Tibial nerve (tissue), 4 donors: ENCODE data around the gene IFI44.

ENCODE experiments used
- CTCF ChIP-seq, 5 experiments: fragments of 200-600 bp in 3 of 5; fragments of 450-650 bp in 2 of 5; sonication (generic) in 3 of 5; IDR thresholded peaks; one replicate each; pipeline ENCODE4 v1.5.1; 2016 to 2019; ENCODE audit warnings: antibody characterized with exemption in 5 of 5, mild to moderate bottlenecking in 3 of 5, moderate library complexity in 2 of 5
- EP300 ChIP-seq, 2 donors: sonication (generic); formaldehyde crosslinking; IDR thresholded peaks; one replicate each; pipeline ENCODE4 v1.6.1; 2017; ENCODE audit warnings: antibody characterized with exemption in 2 of 2, mild to moderate bottlenecking in 1 of 2
- POLR2A ChIP-seq, 2 donors: fragments of 450-650 bp; IDR thresholded peaks; one replicate each; pipeline ENCODE4 v1.6.1; 2017; ENCODE audit warnings: antibody characterized with exemption in 2 of 2, mild to moderate bottlenecking in 2 of 2, moderate library complexity in 2 of 2

GRCh38 chr1:78619032-78619431 lies 30.6 kb upstream of the IFI44 start:
- no peak for TF ChIP-seq CTCF (IDR thresholded peaks at IDR 0.05)
- TF ChIP-seq POLR2A (IDR thresholded peaks at IDR 0.05): no peak
- no peak for TF ChIP-seq EP300 (IDR thresholded peaks at IDR 0.05)
